Activated T-cell treated with anti-CD3 and anti-CD28 coated beads, Interleukin-2, amount 50 U/mL, for 1 hour (primary cell): ENCODE measurements around the gene RASIP1.

Experiments
- DNase-seq: peaks from one replicate; pipeline ENCODE4 v3.0.0-alpha.2; 2020

The RASIP1 gene

GRCh38 chr19:48672994-48673393, 67.4 kb downstream of the RASIP1 start, which contains the start of gene NTN5:
Gene NTN5 (minus strand): TSS chr19:48673017. CDS start chr19:48670986, 2,031 bp downstream.
- DNase-seq = no peak

GRCh38 chr19:48671446-48671995, 68.9 kb downstream of the RASIP1 start:
- DNase-seq = no peak

- DNase-seq = no peak
These were observed 69.5 kb downstream of the RASIP1 start for GRCh38 chr19:48670699-48671445.
